ENCODE results near the gene TNFAIP8L2.

GRCh38 chr1:151147132-151147503 lies 9.3 kb upstream of the TNFAIP8L2 start:
- TF ChIP-seq, protein P1, sequence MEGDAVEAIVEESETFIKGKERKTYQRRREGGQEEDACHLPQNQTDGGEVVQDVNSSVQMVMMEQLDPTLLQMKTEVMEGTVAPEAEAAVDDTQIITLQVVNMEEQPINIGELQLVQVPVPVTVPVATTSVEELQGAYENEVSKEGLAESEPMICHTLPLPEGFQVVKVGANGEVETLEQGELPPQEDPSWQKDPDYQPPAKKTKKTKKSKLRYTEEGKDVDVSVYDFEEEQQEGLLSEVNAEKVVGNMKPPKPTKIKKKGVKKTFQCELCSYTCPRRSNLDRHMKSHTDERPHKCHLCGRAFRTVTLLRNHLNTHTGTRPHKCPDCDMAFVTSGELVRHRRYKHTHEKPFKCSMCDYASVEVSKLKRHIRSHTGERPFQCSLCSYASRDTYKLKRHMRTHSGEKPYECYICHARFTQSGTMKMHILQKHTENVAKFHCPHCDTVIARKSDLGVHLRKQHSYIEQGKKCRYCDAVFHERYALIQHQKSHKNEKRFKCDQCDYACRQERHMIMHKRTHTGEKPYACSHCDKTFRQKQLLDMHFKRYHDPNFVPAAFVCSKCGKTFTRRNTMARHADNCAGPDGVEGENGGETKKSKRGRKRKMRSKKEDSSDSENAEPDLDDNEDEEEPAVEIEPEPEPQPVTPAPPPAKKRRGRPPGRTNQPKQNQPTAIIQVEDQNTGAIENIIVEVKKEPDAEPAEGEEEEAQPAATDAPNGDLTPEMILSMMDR (IDR thresholded peaks at IDR 0.05; ENCODE audit: borderline replicate concordance, extremely low read depth, low read length, poor library complexity, severe bottlenecking): no peak
- TF ChIP-seq EZH2 (IDR thresholded peaks at IDR 0.05; ENCODE audit: borderline replicate concordance, low read depth, low read length, severe bottlenecking): no peak

Measured in DND-41 (cell line).